ENCODE data around the gene NELL2.

The NELL2 gene

GRCh38 chr12:44542716-44543115 lies 333.4 kb downstream of the NELL2 start:
- Histone ChIP-seq H3K4me1 (ENCODE audit: control insufficient read depth, insufficient read depth, low read length) (peaks cover 9% of the 10 kb centered on the region; the same call in 1 of the 2 replicates), H3K36me3 (ENCODE audit: control insufficient read depth, insufficient read depth, low read length) (no peaks in the 10 kb centered on the region), H3K27me3 (ENCODE audit: control insufficient read depth, insufficient read depth, low read length) (no peaks in the 10 kb centered on the region), H3K4me3 (ENCODE audit: low read depth, low read length) (no peak overlapping the region), H3K9ac (ENCODE audit: low read depth, low read length) (no peak overlapping the region), H3K27ac (ENCODE audit: low read depth, low read length) (no peak overlapping the region), H3K9me3 (ENCODE audit: control insufficient read depth, insufficient read depth, low read length) (no peaks in the 10 kb centered on the region)

GRCh38 chr12:44537354-44537753 lies 338.8 kb downstream of the NELL2 start:
- Histone ChIP-seq H3K4me1 (ENCODE audit: control insufficient read depth, insufficient read depth, low read length) (no peaks in the 10 kb centered on the region), H3K9me3 (ENCODE audit: control insufficient read depth, insufficient read depth, low read length) (no peaks in the 10 kb centered on the region), H3K9ac (ENCODE audit: low read depth, low read length) (no peak overlapping the region), H3K27ac (ENCODE audit: low read depth, low read length) (no peak overlapping the region), H3K4me3 (ENCODE audit: low read depth, low read length) (no peak overlapping the region), H3K36me3 (ENCODE audit: control insufficient read depth, insufficient read depth, low read length) (no peaks in the 10 kb centered on the region), H3K27me3 (ENCODE audit: control insufficient read depth, insufficient read depth, low read length) (no peaks in the 10 kb centered on the region)

GRCh38 chr12:44532940-44533339 lies 343.2 kb downstream of the NELL2 start:
- Histone ChIP-seq H3K4me1 (ENCODE audit: control insufficient read depth, insufficient read depth, low read length) (peaks cover 10% of the 10 kb centered on the region), H3K36me3 (ENCODE audit: control insufficient read depth, insufficient read depth, low read length) (no peaks in the 10 kb centered on the region), H3K9me3 (ENCODE audit: control insufficient read depth, insufficient read depth, low read length) (no peaks in the 10 kb centered on the region), H3K27ac (ENCODE audit: low read depth, low read length) (no peak overlapping the region), H3K9ac (ENCODE audit: low read depth, low read length) (no peak overlapping the region), H3K4me3 (ENCODE audit: low read depth, low read length) (no peak overlapping the region), H3K27me3 (ENCODE audit: control insufficient read depth, insufficient read depth, low read length) (no peaks in the 10 kb centered on the region)

- peaks cover 11% of the 10 kb centered on the region for H3K4me1 ChIP-seq (ENCODE audit: control insufficient read depth, insufficient read depth, low read length)
- H3K9ac ChIP-seq (ENCODE audit: low read depth, low read length) = no peak overlapping the region
- H3K27ac ChIP-seq (ENCODE audit: low read depth, low read length) = no peak overlapping the region
- no peaks in the 10 kb centered on the region for H3K9me3 ChIP-seq (ENCODE audit: control insufficient read depth, insufficient read depth, low read length)
- no peaks in the 10 kb centered on the region for H3K27me3 ChIP-seq (ENCODE audit: control insufficient read depth, insufficient read depth, low read length)
- H3K4me3 ChIP-seq (ENCODE audit: low read depth, low read length) = no peak overlapping the region
- no peaks in the 10 kb centered on the region for H3K36me3 ChIP-seq (ENCODE audit: control insufficient read depth, insufficient read depth, low read length)
Observed at GRCh38 chr12:44531320-44531971, 344.7 kb downstream of the NELL2 start.

- peaks cover 22% of the 10 kb centered on the region for H3K4me1 ChIP-seq (ENCODE audit: control insufficient read depth, insufficient read depth, low read length)
- H3K4me3 ChIP-seq (ENCODE audit: low read depth, low read length) = no peak overlapping the region
Observed at GRCh38 chr12:44526655-44527182, 349.4 kb downstream of the NELL2 start.

GRCh38 chr12:44525806-44526654 lies 350.1 kb downstream of the NELL2 start:
- H3K9me3 ChIP-seq (ENCODE audit: control insufficient read depth, insufficient read depth, low read length) = no peaks in the 10 kb centered on the region
- no peak overlapping the region for H3K9ac ChIP-seq (ENCODE audit: low read depth, low read length)
- no peak overlapping the region for H3K4me3 ChIP-seq (ENCODE audit: low read depth, low read length)
- no peaks in the 10 kb centered on the region for H3K36me3 ChIP-seq (ENCODE audit: control insufficient read depth, insufficient read depth, low read length)
- no peaks in the 10 kb centered on the region for H3K27me3 ChIP-seq (ENCODE audit: control insufficient read depth, insufficient read depth, low read length)
- H3K27ac ChIP-seq (ENCODE audit: low read depth, low read length) = no peak overlapping the region
- H3K4me1 ChIP-seq (ENCODE audit: control insufficient read depth, insufficient read depth, low read length) = peaks cover 15% of the 10 kb centered on the region

More at GRCh38 chr12:44526655-44527182, 349.4 kb downstream of the NELL2 start:
- Histone ChIP-seq H3K9ac (ENCODE audit: low read depth, low read length) (no peak overlapping the region), H3K27ac (ENCODE audit: low read depth, low read length) (no peak overlapping the region), H3K36me3 (ENCODE audit: control insufficient read depth, insufficient read depth, low read length) (no peaks in the 10 kb centered on the region), H3K27me3 (ENCODE audit: control insufficient read depth, insufficient read depth, low read length) (no peaks in the 10 kb centered on the region), H3K9me3 (ENCODE audit: control insufficient read depth, insufficient read depth, low read length) (no peaks in the 10 kb centered on the region)

GRCh38 chr12:44523828-44524227 lies 352.3 kb downstream of the NELL2 start:
- H3K9ac ChIP-seq (ENCODE audit: low read depth, low read length) = no peak overlapping the region
- H3K36me3 ChIP-seq (ENCODE audit: control insufficient read depth, insufficient read depth, low read length) = no peaks in the 10 kb centered on the region
- peaks cover 22% of the 10 kb centered on the region for H3K4me1 ChIP-seq (ENCODE audit: control insufficient read depth, insufficient read depth, low read length)
- H3K27me3 ChIP-seq (ENCODE audit: control insufficient read depth, insufficient read depth, low read length) = no peaks in the 10 kb centered on the region
- no peak overlapping the region for H3K27ac ChIP-seq (ENCODE audit: low read depth, low read length)
- no peak overlapping the region for H3K4me3 ChIP-seq (ENCODE audit: low read depth, low read length)
- no peaks in the 10 kb centered on the region for H3K9me3 ChIP-seq (ENCODE audit: control insufficient read depth, insufficient read depth, low read length)

GRCh38 chr12:44521702-44522101 lies 354.4 kb downstream of the NELL2 start:
- no peak overlapping the region for H3K27ac ChIP-seq (ENCODE audit: low read depth, low read length)
- H3K4me1 ChIP-seq (ENCODE audit: control insufficient read depth, insufficient read depth, low read length) = peaks cover 22% of the 10 kb centered on the region
- no peaks in the 10 kb centered on the region for H3K27me3 ChIP-seq (ENCODE audit: control insufficient read depth, insufficient read depth, low read length)
- H3K9me3 ChIP-seq (ENCODE audit: control insufficient read depth, insufficient read depth, low read length) = no peaks in the 10 kb centered on the region
- H3K36me3 ChIP-seq (ENCODE audit: control insufficient read depth, insufficient read depth, low read length) = no peaks in the 10 kb centered on the region
- H3K4me3 ChIP-seq (ENCODE audit: low read depth, low read length) = no peak overlapping the region
- no peak overlapping the region for H3K9ac ChIP-seq (ENCODE audit: low read depth, low read length)

GRCh38 chr12:44519931-44520330 lies 356.2 kb downstream of the NELL2 start:
- no peaks in the 10 kb centered on the region for H3K9me3 ChIP-seq (ENCODE audit: control insufficient read depth, insufficient read depth, low read length)
- no peak overlapping the region for H3K27ac ChIP-seq (ENCODE audit: low read depth, low read length)
- no peak overlapping the region for H3K4me3 ChIP-seq (ENCODE audit: low read depth, low read length)
- peaks cover 11% of the 10 kb centered on the region; the same call in 1 of the 2 replicates for H3K4me1 ChIP-seq (ENCODE audit: control insufficient read depth, insufficient read depth, low read length)
- H3K27me3 ChIP-seq (ENCODE audit: control insufficient read depth, insufficient read depth, low read length) = no peaks in the 10 kb centered on the region
- H3K36me3 ChIP-seq (ENCODE audit: control insufficient read depth, insufficient read depth, low read length) = no peaks in the 10 kb centered on the region
- no peak overlapping the region for H3K9ac ChIP-seq (ENCODE audit: low read depth, low read length)

GRCh38 chr12:44511289-44511688 lies 364.8 kb downstream of the NELL2 start:
- Histone ChIP-seq H3K36me3 (ENCODE audit: control insufficient read depth, insufficient read depth, low read length) (no peaks in the 10 kb centered on the region), H3K27me3 (ENCODE audit: control insufficient read depth, insufficient read depth, low read length) (no peaks in the 10 kb centered on the region), H3K9me3 (ENCODE audit: control insufficient read depth, insufficient read depth, low read length) (no peaks in the 10 kb centered on the region), H3K4me3 (ENCODE audit: low read depth, low read length) (no peak overlapping the region), H3K4me1 (ENCODE audit: control insufficient read depth, insufficient read depth, low read length) (no peaks in the 10 kb centered on the region), H3K9ac (ENCODE audit: low read depth, low read length) (no peak overlapping the region), H3K27ac (ENCODE audit: low read depth, low read length) (no peak overlapping the region)

- H3K27me3 ChIP-seq (ENCODE audit: control insufficient read depth, insufficient read depth, low read length) = no peaks in the 10 kb centered on the region
- no peaks in the 10 kb centered on the region for H3K36me3 ChIP-seq (ENCODE audit: control insufficient read depth, insufficient read depth, low read length)
- H3K9ac ChIP-seq (ENCODE audit: low read depth, low read length) = no peak overlapping the region
- no peak overlapping the region for H3K27ac ChIP-seq (ENCODE audit: low read depth, low read length)
- H3K9me3 ChIP-seq (ENCODE audit: control insufficient read depth, insufficient read depth, low read length) = no peaks in the 10 kb centered on the region
- no peaks in the 10 kb centered on the region for H3K4me1 ChIP-seq (ENCODE audit: control insufficient read depth, insufficient read depth, low read length)
- no peak overlapping the region for H3K4me3 ChIP-seq (ENCODE audit: low read depth, low read length)
Observed at GRCh38 chr12:44510510-44510909, 365.6 kb downstream of the NELL2 start.
